Mammary epithelial cell (primary cell): ENCODE data around the gene C4orf36.

Source experiments
- CTCF ChIP-seq, 2 donors: IDR thresholded peaks in 1 of 2; conservative IDR thresholded peaks in 1 of 2; 2 replicates each; pipeline ENCODE4 v1.5.1; 2011 to 2012; ENCODE audit warnings: inconsistent platforms in 2 of 2, low read length in 2 of 2, mild to moderate bottlenecking in 2 of 2, control low read depth in 1 of 2, low read depth in 1 of 2; ENCODE audit not compliant: insufficient read depth in 1 of 2; ENCODE audit errors: extremely low read depth in 1 of 2
- EZH2 ChIP-seq: IDR thresholded peaks from 2 replicates; pipeline ENCODE4 v1.6.1; 2012; ENCODE audit warnings: low read length, inconsistent platforms, borderline replicate concordance

- TF ChIP-seq CTCF (conservative IDR thresholded peaks at IDR 0.05 in 1 of 2, IDR thresholded peaks at IDR 0.05 in 1 of 2; ENCODE audit: extremely low read depth in 1 of 2, insufficient read depth in 1 of 2, low read depth in 1 of 2, low read length in 2 of 2) (no peak), EZH2 (no peak)
Measured at GRCh38 chr4:86910820-86911684, 18.8 kb upstream of the C4orf36 start.
